ENCODE data around the gene PTCH2.

Gene PTCH2

DNA sequence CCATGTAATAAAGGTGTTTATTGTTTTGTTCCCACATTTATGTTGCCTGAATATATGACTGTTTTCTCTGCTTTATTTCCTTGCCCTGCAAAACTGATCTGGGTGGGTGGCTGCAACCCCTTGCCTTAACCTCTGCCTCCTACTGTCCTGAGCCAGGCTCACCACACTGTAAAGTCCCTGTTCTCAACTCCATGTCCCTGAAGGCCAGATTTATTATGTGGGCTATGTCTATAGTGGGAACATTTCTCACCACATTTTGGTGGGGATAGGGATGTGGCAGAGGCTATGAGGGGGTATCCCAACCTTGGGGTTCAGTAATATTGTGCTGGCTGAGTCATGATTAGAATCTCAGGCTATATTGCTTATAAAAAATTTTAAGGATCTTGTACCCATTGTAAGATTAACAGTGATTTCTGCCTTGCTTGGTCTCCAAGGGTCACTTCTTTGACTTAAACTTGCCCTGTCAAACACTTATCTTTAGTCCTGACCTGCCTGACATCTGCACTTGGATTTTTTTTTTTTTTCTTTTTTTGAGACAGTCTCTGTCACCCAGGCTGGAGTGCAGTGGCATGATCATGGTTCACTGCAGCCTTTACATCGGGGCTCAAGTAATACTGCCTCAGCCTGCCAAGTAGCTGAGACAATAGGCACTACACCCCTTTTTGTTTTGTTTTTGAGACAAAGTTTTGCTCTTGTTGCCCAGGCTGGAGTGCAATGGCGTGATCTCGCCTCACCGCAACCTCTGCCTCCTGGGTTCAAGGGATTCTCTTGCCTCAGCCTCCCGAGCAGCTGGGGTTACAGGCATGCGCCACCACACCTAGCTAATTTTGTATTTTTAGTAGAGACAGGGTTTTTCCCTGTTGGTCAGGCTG lies 64.1 kb downstream of the PTCH2 start:
- H3K4me3 ChIP-seq (ENCODE audit: control insufficient read depth, low read depth, low read length): no peak overlapping the region
- TF ChIP-seq, protein P1, sequence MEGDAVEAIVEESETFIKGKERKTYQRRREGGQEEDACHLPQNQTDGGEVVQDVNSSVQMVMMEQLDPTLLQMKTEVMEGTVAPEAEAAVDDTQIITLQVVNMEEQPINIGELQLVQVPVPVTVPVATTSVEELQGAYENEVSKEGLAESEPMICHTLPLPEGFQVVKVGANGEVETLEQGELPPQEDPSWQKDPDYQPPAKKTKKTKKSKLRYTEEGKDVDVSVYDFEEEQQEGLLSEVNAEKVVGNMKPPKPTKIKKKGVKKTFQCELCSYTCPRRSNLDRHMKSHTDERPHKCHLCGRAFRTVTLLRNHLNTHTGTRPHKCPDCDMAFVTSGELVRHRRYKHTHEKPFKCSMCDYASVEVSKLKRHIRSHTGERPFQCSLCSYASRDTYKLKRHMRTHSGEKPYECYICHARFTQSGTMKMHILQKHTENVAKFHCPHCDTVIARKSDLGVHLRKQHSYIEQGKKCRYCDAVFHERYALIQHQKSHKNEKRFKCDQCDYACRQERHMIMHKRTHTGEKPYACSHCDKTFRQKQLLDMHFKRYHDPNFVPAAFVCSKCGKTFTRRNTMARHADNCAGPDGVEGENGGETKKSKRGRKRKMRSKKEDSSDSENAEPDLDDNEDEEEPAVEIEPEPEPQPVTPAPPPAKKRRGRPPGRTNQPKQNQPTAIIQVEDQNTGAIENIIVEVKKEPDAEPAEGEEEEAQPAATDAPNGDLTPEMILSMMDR (conservative IDR thresholded peaks at IDR 0.05; ENCODE audit: control insufficient read depth, insufficient read depth, low read depth, low read length): no peak
- DNase-seq (ENCODE audit: low read depth): no peak

DNA sequence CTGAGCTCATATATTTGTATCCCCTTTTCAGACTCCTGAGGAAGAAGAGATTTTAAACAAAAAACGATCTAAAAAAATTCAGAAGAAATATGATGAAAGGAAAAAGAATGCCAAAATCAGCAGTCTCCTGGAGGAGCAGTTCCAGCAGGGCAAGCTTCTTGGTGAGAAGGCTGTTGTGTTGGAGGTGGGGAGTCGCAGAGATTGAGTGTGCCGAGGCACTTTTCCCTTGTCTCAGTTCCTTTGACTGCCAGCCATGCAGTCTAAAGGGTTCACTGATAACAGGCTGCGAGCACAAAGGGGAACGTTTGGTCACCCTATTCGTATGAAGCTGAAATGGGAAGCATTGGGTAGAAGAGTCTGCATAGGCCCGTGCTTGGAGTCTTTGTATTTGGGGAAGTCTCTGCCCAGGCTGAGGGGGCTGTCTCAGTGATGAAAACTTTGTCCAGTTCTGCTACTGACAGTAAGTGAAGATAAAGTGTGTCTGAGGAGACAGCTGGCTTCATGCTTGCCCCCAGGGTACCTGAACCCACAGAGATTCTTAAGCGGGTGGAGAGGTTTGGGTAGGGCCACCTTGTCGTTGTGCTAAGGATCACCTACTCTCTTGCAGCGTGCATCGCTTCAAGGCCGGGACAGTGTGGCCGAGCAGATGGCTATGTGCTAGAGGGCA lies 65.0 kb downstream of the PTCH2 start:
- DNase-seq (ENCODE audit: low read depth): no peak
- peak overlapping the region; percentile 83 for H3K4me3 ChIP-seq (ENCODE audit: control insufficient read depth, low read depth, low read length)
- TF ChIP-seq, protein P1 (conservative IDR thresholded peaks at IDR 0.05; ENCODE audit: control insufficient read depth, insufficient read depth, low read depth, low read length): no peak

GRCh38 chr1:44777547-44777946 lies 65.5 kb downstream of the PTCH2 start:
- TF ChIP-seq, protein P1 (conservative IDR thresholded peaks at IDR 0.05; ENCODE audit: control insufficient read depth, insufficient read depth, low read depth, low read length): no peak
- peak overlapping the region; percentile 83 for H3K4me3 ChIP-seq (ENCODE audit: control insufficient read depth, low read depth, low read length)
- DNase-seq (ENCODE audit: low read depth): no peak

- DNase-seq (ENCODE audit: low read depth): no peak
- TF ChIP-seq, protein P1 (conservative IDR thresholded peaks at IDR 0.05; ENCODE audit: control insufficient read depth, insufficient read depth, low read depth, low read length): no peak
- peak overlapping the region; percentile 83 for H3K4me3 ChIP-seq (ENCODE audit: control insufficient read depth, low read depth, low read length)
Observed at GRCh38 chr1:44776730-44777068, 66.4 kb downstream of the PTCH2 start.

DNA sequence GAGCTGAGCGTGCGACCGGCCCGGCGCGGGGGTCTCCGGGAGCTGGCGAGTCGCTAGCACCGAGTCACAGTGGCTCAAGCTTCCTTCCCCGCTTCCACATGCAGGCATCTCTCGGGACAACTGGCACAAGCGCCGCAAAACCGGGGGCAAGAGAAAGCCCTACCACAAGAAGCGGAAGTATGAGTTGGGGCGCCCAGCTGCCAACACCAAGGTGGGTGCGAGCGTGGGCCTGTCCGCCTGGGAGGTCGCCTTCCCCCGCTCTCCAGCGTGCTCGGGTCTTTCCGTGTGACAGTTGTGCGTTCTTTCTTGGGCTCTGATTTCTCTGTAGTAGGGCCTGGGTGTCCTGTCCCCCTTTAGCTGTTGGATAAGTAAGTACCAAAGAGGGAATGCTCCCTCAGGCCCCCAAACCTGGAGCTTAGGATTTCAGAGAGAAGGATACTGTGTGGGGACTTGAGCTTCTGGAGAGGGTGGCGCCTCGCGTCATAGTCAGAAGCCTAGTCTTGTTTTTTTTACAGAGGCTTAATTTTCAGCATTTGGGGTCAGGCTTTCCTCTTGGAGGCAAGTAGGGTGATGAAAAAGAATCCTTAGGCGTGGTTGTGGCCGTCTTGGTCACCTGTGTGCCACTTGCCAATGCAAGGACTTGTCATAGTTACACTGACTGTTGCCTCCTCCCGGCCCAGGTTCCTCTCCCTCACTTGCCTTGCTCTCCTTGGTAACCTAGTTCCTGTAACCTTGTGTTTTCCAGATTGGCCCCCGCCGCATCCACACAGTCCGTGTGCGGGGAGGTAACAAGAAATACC lies 66.9 kb downstream of the PTCH2 start:
- peak overlapping the region; percentile 83 for H3K4me3 ChIP-seq (ENCODE audit: control insufficient read depth, low read depth, low read length)
- TF ChIP-seq, protein P1 (conservative IDR thresholded peaks at IDR 0.05; ENCODE audit: control insufficient read depth, insufficient read depth, low read depth, low read length): no peak
- DNase-seq (ENCODE audit: low read depth): no peak

DNA sequence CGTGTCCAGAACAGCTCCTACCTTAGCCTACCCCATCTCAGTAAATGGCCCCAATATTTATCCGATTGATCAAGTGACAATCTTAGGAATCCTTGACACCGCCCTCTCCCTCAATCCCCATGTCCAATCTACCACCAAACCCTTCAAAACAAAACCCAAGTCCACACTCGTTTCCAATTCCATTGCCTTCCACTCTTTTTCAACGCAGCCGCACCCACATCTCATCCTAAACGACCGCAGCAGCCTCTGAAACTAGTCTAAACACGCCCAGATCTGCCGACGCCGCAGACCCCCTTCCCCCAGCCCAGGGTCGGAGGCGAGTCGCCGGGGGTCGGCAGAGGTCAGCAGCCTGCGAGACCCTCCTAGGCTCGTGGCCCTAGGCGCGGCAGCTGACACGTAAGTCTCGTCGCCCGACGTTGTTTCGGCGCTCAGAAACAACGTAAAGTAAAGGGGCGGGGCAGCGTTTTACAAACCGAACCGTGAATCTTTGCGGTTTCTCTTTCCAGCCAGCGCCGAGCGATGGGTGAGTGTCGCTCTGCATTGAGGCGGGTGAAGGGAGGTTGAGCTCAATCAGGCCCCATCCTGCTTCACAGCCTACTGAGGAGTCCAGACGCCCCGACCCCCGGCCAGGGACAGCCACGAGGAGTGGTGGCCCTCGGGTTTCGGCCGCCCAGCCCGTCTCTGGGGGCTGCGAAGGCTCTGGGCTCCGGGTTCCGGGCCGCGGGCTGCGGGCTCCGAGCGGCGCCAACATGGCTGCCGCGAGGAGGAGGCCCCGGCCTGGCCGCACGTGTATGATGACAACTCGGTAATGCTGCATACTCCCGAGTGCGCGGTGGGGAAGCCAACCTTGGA lies 67.7 kb downstream of the PTCH2 start, which contains the start of gene RPS8:
Gene RPS8, plus strand, starts transcription at position 463 of the 852 bp plus-strand sequence. Its CDS starts 57 bp downstream, at position 520.
- TF ChIP-seq, protein P1 (conservative IDR thresholded peaks at IDR 0.05; ENCODE audit: control insufficient read depth, insufficient read depth, low read depth, low read length): no peak
- peak; percentile 93 for DNase-seq (ENCODE audit: low read depth)
- H3K4me3 ChIP-seq (ENCODE audit: control insufficient read depth, low read depth, low read length): peak within 1 kb of the TSS; percentile 83

Data from fibroblast of mammary gland (primary cell).